Measurements from ENCODE around the gene MCF2L2. TPM values are rescaled to one million over a fixed set of nuclear protein-coding genes. Genes with fewer than 3 reads are reported as not detected.

MCF2L2 gene
- total and polyA plus RNA-seq, 2 donors (not counting 3 experiments of a cell fraction or from before 2014, with no cell fraction given): 0.15 to 1.1 TPM

DNA sequence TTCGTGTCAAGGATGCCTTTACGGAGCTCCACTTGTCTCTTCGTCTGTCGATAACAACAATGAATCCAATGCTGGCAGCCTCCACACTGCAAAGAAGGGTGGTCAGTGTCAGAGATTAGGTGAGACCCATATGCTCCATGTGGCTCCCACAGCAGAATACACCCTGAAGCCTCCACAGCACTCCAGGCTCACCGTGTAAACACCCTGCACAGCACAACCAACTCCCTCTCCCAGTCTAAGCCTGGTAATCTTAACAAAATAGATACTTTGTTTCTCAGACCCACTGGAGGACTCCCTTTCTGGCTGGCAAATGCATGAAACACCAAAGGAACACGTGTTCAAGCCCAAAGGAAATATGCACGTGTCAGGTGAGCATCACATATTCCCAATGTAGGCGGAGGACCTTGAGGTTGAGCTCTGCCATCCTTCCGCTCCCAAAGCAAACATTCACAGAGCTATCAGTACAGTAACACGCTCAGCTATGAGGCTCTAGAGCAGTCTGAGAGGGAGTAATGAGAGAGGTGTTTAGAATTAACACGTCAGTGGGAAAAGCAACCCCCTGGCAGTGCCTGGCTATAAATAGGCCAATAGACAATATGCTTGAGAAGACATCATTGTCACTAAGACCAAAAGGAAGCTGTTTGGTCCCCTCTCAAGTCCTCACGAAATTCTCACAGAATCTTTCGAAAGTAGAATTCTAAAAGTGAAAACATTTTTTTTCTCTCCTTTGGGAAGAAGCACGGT is 86.7 kb downstream of the MCF2L2 start:
- Histone ChIP-seq H3K4me3 (replicated peaks in 1 of 3; ENCODE audit: insufficient read depth in 1 of 3, low read depth in 1 of 3, low read length in 3 of 3) (no peak overlapping the region), H3K36me3 (ENCODE audit: control insufficient read depth in 2 of 2, extremely low read depth in 1 of 2, insufficient read depth in 2 of 2, low read length in 2 of 2) (no peaks in the 10 kb centered on the region), H4K20me1 (replicated peaks; ENCODE audit: control insufficient read depth, extremely low read depth, insufficient read depth, low read length) (no peaks in the 10 kb centered on the region), H3K9me3 (replicated peaks; ENCODE audit: control insufficient read depth, insufficient read depth, low read length) (no peaks in the 10 kb centered on the region), H2AFZ (ENCODE audit: low read depth, low read length) (no peak overlapping the region), H3K4me2 (ENCODE audit: insufficient read depth, low read length) (no peak overlapping the region), H3K4me1 (ENCODE audit: control insufficient read depth, extremely low read depth, insufficient read depth, low read length) (no peaks in the 10 kb centered on the region), H3K9me1 (replicated peaks; ENCODE audit: control insufficient read depth, extremely low read depth, insufficient read depth, low read length) (no peaks in the 10 kb centered on the region), H3K27ac (ENCODE audit: insufficient read depth, low read depth, low read length) (no peak overlapping the region), H3K79me2 (ENCODE audit: control insufficient read depth, insufficient read depth, low read length) (no peaks in the 10 kb centered on the region), H3K9ac (replicated peaks; ENCODE audit: extremely low read depth, insufficient read depth, low read length) (no peak overlapping the region), H3K27me3 (ENCODE audit: control insufficient read depth in 2 of 2, insufficient read depth in 2 of 2, low read length in 2 of 2) (no peaks in the 10 kb centered on the region)
- POLR2A ChIA-PET: no interaction called here
- CTCF ChIA-PET: interaction anchor here (1.0 to 1.4 kb wide), 4 partner anchors 8 to 157 kb away, joined by 3 to 5 read pairs (median 3); no protein-coding TSS in a partner anchor
- intact Hi-C loops (cut with micrococcal nuclease) (no loop called here), dilution Hi-C loops (cut with MboI; ENCODE audit: extremely low pct_ligation_motif_present, low sequenced_read_pairs) (no loop called here)
- no TSS peak for BruUV-seq (replicated peaks)
- no peak for FAIRE-seq
- no peak for TF ChIP-seq POLR2A (IDR thresholded peaks at IDR 0.05; ENCODE audit: low read depth, low read length)
- no peak for TF ChIP-seq POLR2AphosphoS5 (IDR thresholded peaks at IDR 0.05; ENCODE audit: insufficient read depth, low read depth, low read length)
- no peak for TF ChIP-seq EZH2 (IDR thresholded peaks at IDR 0.05; ENCODE audit: borderline replicate concordance, low read depth, low read length, severe bottlenecking)
- DNase-seq (ENCODE audit: low read depth, low spot score): no peak

DNA sequence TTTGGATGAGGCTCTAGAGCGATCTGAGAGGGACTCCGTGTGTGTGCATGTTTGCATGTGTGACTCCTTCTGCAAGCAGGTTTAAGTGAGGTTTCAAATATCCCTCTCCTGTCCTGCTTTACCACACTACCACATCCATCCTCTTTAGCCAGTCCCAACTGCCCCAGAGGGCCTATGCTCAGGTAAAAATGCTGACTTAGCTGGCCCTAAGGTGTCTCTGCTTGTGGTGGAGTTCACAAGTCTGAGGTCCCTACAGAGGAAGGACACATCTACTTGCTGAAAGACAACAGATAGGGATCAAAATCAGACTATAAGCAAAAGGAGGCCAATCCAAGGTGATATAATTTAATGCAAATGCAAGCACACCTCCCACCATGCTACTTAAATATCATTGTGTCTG is 88.2 kb downstream of the MCF2L2 start:
- Histone ChIP-seq H3K9ac (replicated peaks; ENCODE audit: extremely low read depth, insufficient read depth, low read length) (no peak overlapping the region), H2AFZ (ENCODE audit: low read depth, low read length) (no peak overlapping the region), H3K36me3 (ENCODE audit: control insufficient read depth in 2 of 2, extremely low read depth in 1 of 2, insufficient read depth in 2 of 2, low read length in 2 of 2) (no peaks in the 10 kb centered on the region), H3K9me3 (replicated peaks; ENCODE audit: control insufficient read depth, insufficient read depth, low read length) (no peaks in the 10 kb centered on the region), H3K9me1 (replicated peaks; ENCODE audit: control insufficient read depth, extremely low read depth, insufficient read depth, low read length) (no peaks in the 10 kb centered on the region), H3K4me3 (replicated peaks in 1 of 3; ENCODE audit: insufficient read depth in 1 of 3, low read depth in 1 of 3, low read length in 3 of 3) (no peak overlapping the region), H4K20me1 (replicated peaks; ENCODE audit: control insufficient read depth, extremely low read depth, insufficient read depth, low read length) (no peaks in the 10 kb centered on the region), H3K27me3 (ENCODE audit: control insufficient read depth in 2 of 2, insufficient read depth in 2 of 2, low read length in 2 of 2) (no peaks in the 10 kb centered on the region), H3K4me1 (ENCODE audit: control insufficient read depth, extremely low read depth, insufficient read depth, low read length) (no peaks in the 10 kb centered on the region), H3K79me2 (ENCODE audit: control insufficient read depth, insufficient read depth, low read length) (no peaks in the 10 kb centered on the region), H3K27ac (ENCODE audit: insufficient read depth, low read depth, low read length) (no peak overlapping the region), H3K4me2 (ENCODE audit: insufficient read depth, low read length) (no peak overlapping the region)
- ChIA-PET POLR2A (no interaction called here), CTCF (no interaction called here)
- DNase-seq (ENCODE audit: low read depth, low spot score): no peak
- dilution Hi-C loops (cut with MboI; ENCODE audit: extremely low pct_ligation_motif_present, low sequenced_read_pairs): no loop called here
- BruUV-seq (replicated peaks): no TSS peak
- no peak for FAIRE-seq
- TF ChIP-seq POLR2AphosphoS5 (IDR thresholded peaks at IDR 0.05; ENCODE audit: insufficient read depth, low read depth, low read length): no peak
- TF ChIP-seq, protein P1, sequence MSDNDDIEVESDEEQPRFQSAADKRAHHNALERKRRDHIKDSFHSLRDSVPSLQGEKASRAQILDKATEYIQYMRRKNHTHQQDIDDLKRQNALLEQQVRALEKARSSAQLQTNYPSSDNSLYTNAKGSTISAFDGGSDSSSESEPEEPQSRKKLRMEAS (IDR thresholded peaks at IDR 0.05; ENCODE audit: insufficient read depth, insufficient read length): no peak
- no peak for TF ChIP-seq POLR2A (IDR thresholded peaks at IDR 0.05; ENCODE audit: low read depth, low read length)
- no peak for TF ChIP-seq EZH2 (IDR thresholded peaks at IDR 0.05; ENCODE audit: borderline replicate concordance, low read depth, low read length, severe bottlenecking)
- TF ChIP-seq, protein P2, sequence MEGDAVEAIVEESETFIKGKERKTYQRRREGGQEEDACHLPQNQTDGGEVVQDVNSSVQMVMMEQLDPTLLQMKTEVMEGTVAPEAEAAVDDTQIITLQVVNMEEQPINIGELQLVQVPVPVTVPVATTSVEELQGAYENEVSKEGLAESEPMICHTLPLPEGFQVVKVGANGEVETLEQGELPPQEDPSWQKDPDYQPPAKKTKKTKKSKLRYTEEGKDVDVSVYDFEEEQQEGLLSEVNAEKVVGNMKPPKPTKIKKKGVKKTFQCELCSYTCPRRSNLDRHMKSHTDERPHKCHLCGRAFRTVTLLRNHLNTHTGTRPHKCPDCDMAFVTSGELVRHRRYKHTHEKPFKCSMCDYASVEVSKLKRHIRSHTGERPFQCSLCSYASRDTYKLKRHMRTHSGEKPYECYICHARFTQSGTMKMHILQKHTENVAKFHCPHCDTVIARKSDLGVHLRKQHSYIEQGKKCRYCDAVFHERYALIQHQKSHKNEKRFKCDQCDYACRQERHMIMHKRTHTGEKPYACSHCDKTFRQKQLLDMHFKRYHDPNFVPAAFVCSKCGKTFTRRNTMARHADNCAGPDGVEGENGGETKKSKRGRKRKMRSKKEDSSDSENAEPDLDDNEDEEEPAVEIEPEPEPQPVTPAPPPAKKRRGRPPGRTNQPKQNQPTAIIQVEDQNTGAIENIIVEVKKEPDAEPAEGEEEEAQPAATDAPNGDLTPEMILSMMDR (IDR thresholded peaks at IDR 0.05; ENCODE audit: extremely low read depth in 1 of 2, insufficient read depth in 1 of 2, low read depth in 1 of 2, low read length in 2 of 2): no peak
- no peak for TF ChIP-seq FOS (IDR thresholded peaks at IDR 0.05; ENCODE audit: borderline replicate concordance, insufficient read depth, low read length)
- no peak for TF ChIP-seq MYC (IDR thresholded peaks at IDR 0.05; ENCODE audit: low read depth, low read length)
- TF ChIP-seq JUN (IDR thresholded peaks at IDR 0.05; ENCODE audit: borderline replicate concordance, insufficient read depth, insufficient read length, low read depth): no peak
- TF ChIP-seq GATA2 (IDR thresholded peaks at IDR 0.05; ENCODE audit: insufficient read depth, insufficient read length, low read depth, low read length): no peak
- intact Hi-C loops (cut with micrococcal nuclease): no loop called here
